Spinal cord (tissue), 10 donors: ENCODE data around the gene ANKRD28. TPM values are rescaled to one million over a fixed set of nuclear protein-coding genes. Genes with fewer than 3 reads are reported as not detected.

Source experiments
- DNase-seq, 6 donors: peaks; one replicate each; pipeline versions ENCODE4 v3.0.0 to v3.0.0-alpha.2; 2013 to 2015; ENCODE audit warnings: low spot score in 6 of 6, low read depth in 4 of 6
- H3K27ac ChIP-seq: one replicate; pipeline ENCODE4 v1.5.1; 2013; ENCODE audit warnings: low read depth, low read length, control low read depth
- H3K27me3 ChIP-seq: one replicate; pipeline ENCODE4 v1.6.1; 2013; ENCODE audit warnings: low read length; ENCODE audit not compliant: control insufficient read depth, insufficient read depth
- H3K36me3 ChIP-seq: one replicate; pipeline ENCODE4 v1.6.1; 2013; ENCODE audit warnings: low read length; ENCODE audit not compliant: control insufficient read depth, insufficient read depth
- H3K4me1 ChIP-seq: one replicate; pipeline ENCODE4 v1.6.1; 2013; ENCODE audit warnings: low read length; ENCODE audit not compliant: control insufficient read depth, insufficient read depth
- H3K4me3 ChIP-seq: one replicate; pipeline ENCODE4 v1.5.1; 2013; ENCODE audit warnings: low read depth, low read length, control low read depth
- H3K9me3 ChIP-seq: one replicate; pipeline ENCODE4 v1.6.1; 2013; ENCODE audit warnings: low read length; ENCODE audit not compliant: control insufficient read depth, insufficient read depth
- WGBS: methylation state at CpG from one replicate; pipeline ENCODE4 v1.1.5; 2013; ENCODE audit warnings: missing lambda C conversion rate; ENCODE audit not compliant: insufficient coverage; 5-methylcytosine and 5-hydroxymethylcytosine counted together
- polyA plus RNA-seq, 2 donors: library from polyadenylated mRNA; unstranded; fragments of 120-200 nt; gene quantifications; one replicate each; pipeline ENCODE4 v1.2.1, GENCODE V29; 2013; ENCODE audit not compliant: insufficient read length in 2 of 2
- total RNA-seq, 2 donors: library from RNA; depleted of rRNA in 1 of 2; stranded (reverse); fragments of 120-200 nt in 1 of 2; fragments of >200 nt in 1 of 2; gene quantifications; one replicate each; pipeline versions ENCODE4 v1.2.3 to v1.2.4, GENCODE V29; 2013 to 2014
- donor health status: healthy.

Gene ANKRD28
- total and polyA plus RNA-seq, 4 donors, result 37.8 to 89.3 (median 50.6) TPM

- no peak overlapping the region for H3K4me3 ChIP-seq
- DNase-seq, result no peak
- no peak overlapping the region for H3K27ac ChIP-seq
- H3K4me1 ChIP-seq, result peaks cover 20% of the 10 kb centered on the region
- no peaks in the 10 kb centered on the region for H3K36me3 ChIP-seq
- no peaks in the 10 kb centered on the region for H3K27me3 ChIP-seq
- 89% methylated on average over 5 of the region's 6 CpGs for WGBS
- H3K9me3 ChIP-seq, result no peaks in the 10 kb centered on the region
Observed at GRCh38 chr3:15638193-15638890, 159.4 kb downstream of the ANKRD28 start.

DNA sequence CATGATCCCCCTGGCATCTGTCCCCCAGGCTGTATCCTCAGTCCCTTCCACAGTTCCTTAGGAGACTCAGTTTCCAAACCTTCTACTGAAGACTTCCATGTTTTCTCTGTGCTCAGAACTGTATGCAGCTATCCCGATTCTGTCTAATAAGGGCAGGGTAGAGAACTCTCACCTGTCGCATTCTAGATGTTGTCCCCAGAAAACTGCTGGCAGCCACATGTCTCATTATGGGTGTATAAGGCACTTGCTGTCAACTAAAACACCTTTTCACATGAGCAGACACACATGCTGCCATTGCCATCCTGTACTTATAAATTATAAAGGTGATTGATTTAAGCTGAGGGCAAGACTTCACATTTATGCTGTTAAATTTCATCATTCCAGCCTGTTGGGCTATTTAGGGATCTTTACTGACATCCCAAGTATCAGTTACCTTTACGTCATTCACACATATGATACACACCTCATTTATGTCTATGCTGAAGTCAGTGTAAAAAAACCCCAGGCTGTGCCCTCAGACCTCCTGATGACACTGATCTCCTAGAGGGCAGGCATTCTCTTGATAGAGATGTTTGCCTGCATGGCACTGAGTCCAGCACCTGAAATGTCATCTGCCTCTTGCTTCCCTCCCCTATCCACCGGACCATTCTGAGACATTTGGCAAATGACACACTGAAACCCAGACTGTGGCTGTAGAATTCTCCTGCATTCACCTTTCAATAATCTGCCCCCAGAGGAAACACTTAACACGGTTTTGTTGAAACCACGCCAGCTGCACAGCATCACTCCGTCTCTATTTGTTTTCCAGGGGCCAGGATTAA lies 160.4 kb downstream of the ANKRD28 start:
- no peaks in the 10 kb centered on the region for H3K9me3 ChIP-seq
- peak in 1 of 6 donors; percentile 15 for DNase-seq
- H3K4me3 ChIP-seq, result no peak overlapping the region
- H3K27me3 ChIP-seq, result no peaks in the 10 kb centered on the region
- H3K36me3 ChIP-seq, result no peaks in the 10 kb centered on the region
- 63% methylated on average over 2 of the region's 7 CpGs for WGBS
- H3K4me1 ChIP-seq, result peaks cover 24% of the 10 kb centered on the region
- H3K27ac ChIP-seq, result no peak overlapping the region

- Histone ChIP-seq H3K36me3 (peaks cover 4% of the 10 kb centered on the region), H3K9me3 (no peaks in the 10 kb centered on the region), H3K4me3 (no peak overlapping the region), H3K4me1 (peaks cover 33% of the 10 kb centered on the region), H3K27ac (peak overlapping the region; percentile 90), H3K27me3 (no peaks in the 10 kb centered on the region)
- no peak for DNase-seq
- WGBS, result 82% methylated on average over 13 of the region's 14 CpGs
Observed at GRCh38 chr3:15636028-15636709, 161.6 kb downstream of the ANKRD28 start.

DNA sequence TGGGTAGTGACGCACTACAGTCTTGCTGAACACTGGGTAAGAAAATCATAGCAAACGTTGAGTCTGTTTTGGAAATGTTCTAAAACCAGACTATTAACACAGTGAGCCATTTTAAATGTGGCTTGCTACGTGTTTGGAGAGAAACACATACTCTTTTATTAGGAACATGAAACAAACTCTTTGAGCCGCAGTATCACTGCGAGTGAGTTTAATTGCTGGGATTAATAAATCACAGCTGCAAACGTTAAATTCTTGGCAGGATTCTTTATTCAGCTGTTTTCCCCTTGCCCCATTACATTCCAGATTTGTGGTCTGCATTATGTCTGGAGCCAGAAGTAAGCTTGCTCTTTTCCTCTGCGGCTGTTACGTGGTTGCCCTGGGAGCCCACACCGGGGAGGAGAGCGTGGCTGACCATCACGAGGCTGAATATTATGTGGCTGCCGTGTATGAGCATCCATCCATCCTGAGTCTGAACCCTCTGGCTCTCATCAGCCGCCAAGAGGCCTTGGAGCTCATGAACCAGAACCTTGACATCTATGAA lies 162.6 kb downstream of the ANKRD28 start:
- no peak overlapping the region for H3K4me3 ChIP-seq
- no peaks in the 10 kb centered on the region for H3K9me3 ChIP-seq
- 28% methylated on average over 7 of the region's 13 CpGs for WGBS
- peak overlapping the region; percentile 90 for H3K27ac ChIP-seq
- H3K36me3 ChIP-seq, result peaks cover 4% of the 10 kb centered on the region
- DNase-seq, result peak in 3 of 6 donors; percentile 54 to 82 (median 74)
- no peaks in the 10 kb centered on the region for H3K27me3 ChIP-seq
- peaks cover 36% of the 10 kb centered on the region for H3K4me1 ChIP-seq

GRCh38 chr3:15634671-15635070 lies 163.1 kb downstream of the ANKRD28 start:
- peaks cover 4% of the 10 kb centered on the region for H3K36me3 ChIP-seq
- H3K27me3 ChIP-seq, result no peaks in the 10 kb centered on the region
- DNase-seq, result no peak
- no peak overlapping the region for H3K4me3 ChIP-seq
- no peaks in the 10 kb centered on the region for H3K9me3 ChIP-seq
- H3K27ac ChIP-seq, result peak overlapping the region; percentile 90
- 25% methylated on average over 1 of the region's 2 CpGs for WGBS
- H3K4me1 ChIP-seq, result peaks cover 36% of the 10 kb centered on the region

DNA sequence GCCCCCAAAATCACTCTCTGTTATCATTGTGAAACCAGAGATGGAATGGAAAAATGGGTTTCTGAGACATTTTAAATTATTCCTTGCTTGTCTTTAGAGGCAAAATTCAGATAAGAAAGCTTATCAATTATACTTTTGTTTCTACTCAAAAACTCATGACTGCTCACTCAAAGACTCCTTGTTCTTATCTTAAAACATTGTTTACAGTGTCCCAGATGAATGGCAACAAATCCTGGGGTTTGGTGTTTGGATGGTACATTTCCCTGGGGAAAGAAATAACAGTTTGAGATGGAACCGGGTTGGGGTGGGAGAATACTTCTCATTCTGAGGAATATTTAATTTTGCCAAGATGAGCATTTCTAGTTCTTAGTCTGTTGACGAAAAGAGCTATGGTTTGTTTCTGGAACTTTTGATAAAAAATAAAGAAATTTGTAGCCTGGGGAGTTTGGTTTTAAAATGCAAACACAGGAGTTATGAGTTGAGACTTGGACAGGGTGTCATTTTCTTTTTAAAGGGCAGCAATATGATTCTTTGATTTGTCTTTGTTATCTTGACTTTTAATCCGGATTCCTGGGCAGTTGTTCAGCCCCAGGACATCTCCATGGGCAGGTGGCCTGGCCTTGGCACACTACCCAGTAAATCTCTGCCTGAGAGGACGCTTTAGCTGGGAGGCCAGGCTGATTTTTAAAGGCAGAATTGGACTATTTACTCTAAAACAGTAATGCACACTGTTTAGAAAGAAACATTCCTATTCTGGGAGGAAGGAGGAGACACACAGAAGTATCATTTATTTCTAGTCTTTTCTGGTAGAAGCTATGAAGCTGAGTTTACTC lies 163.8 kb downstream of the ANKRD28 start:
- H3K27ac ChIP-seq, result peak overlapping the region; percentile 90
- 30% methylated on average over 2 of the region's 4 CpGs for WGBS
- no peak overlapping the region for H3K4me3 ChIP-seq
- DNase-seq, result peak in 2 of 6 donors; percentile 47 to 73
- peaks cover 4% of the 10 kb centered on the region for H3K36me3 ChIP-seq
- H3K9me3 ChIP-seq, result no peaks in the 10 kb centered on the region
- H3K27me3 ChIP-seq, result no peaks in the 10 kb centered on the region
- H3K4me1 ChIP-seq, result peaks cover 36% of the 10 kb centered on the region

GRCh38 chr3:15633159-15633558 lies 164.6 kb downstream of the ANKRD28 start:
- Histone ChIP-seq H3K4me1 (peaks cover 36% of the 10 kb centered on the region), H3K9me3 (no peaks in the 10 kb centered on the region), H3K27me3 (no peaks in the 10 kb centered on the region), H3K27ac (peak overlapping the region; percentile 90), H3K36me3 (peaks cover 4% of the 10 kb centered on the region), H3K4me3 (no peak overlapping the region)
- DNase-seq, result no peak
- 22% methylated on average over 1 of the region's 5 CpGs for WGBS

DNA sequence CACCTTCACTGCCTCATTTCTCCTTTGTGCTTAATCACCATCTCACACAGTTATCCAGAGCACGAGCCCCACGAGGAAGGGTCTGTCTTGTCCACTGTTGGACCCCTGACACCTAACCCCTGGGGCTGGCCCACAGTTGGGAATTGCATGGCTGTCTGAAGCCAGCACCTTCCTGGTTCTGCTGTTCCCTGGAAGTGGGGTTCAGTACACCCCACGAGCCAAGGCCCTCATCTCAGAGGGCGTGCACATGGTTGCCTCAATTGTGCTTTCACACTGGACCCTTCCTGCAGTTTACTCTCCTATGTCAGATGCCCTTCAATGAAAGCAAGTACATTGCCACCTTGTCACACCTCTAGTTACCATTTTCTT lies 165.6 kb downstream of the ANKRD28 start:
- H3K36me3 ChIP-seq, result peaks cover 4% of the 10 kb centered on the region
- 94% methylated on average over 4 of the region's 4 CpGs for WGBS
- peak overlapping the region; percentile 87 for H3K27ac ChIP-seq
- H3K4me1 ChIP-seq, result peaks cover 36% of the 10 kb centered on the region
- H3K9me3 ChIP-seq, result no peaks in the 10 kb centered on the region
- H3K27me3 ChIP-seq, result no peaks in the 10 kb centered on the region
- no peak for DNase-seq
- H3K4me3 ChIP-seq, result no peak overlapping the region
